SK-N-SH treated with all-trans-retinoic acid at 6 μM for 48 hours (cell line): Measurements from ENCODE around the gene LIN28B.

Experiments used
- ATAC-seq: fragments of 200-7000 bp; cut with Tn5 transposase; 3 replicates; pipeline ENCODE4 v1.9.1; 2020; ENCODE audit warnings: mild to moderate bottlenecking, moderate library complexity
- ARNTL ChIP-seq: fragments of 450-650 bp; formaldehyde crosslinking; IDR thresholded peaks from 2 replicates; pipeline ENCODE4 v1.5.0; 2020; ENCODE audit warnings: low read depth, mild to moderate bottlenecking, moderate library complexity, borderline replicate concordance
- CSDC2 ChIP-seq: fragments of 250-450 bp; sonication (Bioruptor Pico); IDR thresholded peaks from 2 replicates; pipeline ENCODE4 v1.5.0; 2020; ENCODE audit warnings: mild to moderate bottlenecking, moderate library complexity
- ESRRG ChIP-seq: fragments of 250-450 bp; sonication (Bioruptor Pico); IDR thresholded peaks from 2 replicates; pipeline ENCODE4 v1.6.1; 2021; ENCODE audit warnings: mild to moderate bottlenecking
- GLIS3 ChIP-seq: fragments of 250-450 bp; sonication (Bioruptor Pico); IDR thresholded peaks from 2 replicates; pipeline ENCODE4 v1.5.0; 2020; ENCODE audit warnings: mild to moderate bottlenecking, moderate library complexity
- OSR1 ChIP-seq: fragments of 250-450 bp; sonication (Bioruptor Pico); IDR thresholded peaks from 2 replicates; pipeline ENCODE4 v1.8.0; 2022; ENCODE audit warnings: moderate library complexity, mild to moderate bottlenecking, inconsistent platforms
- PPARA ChIP-seq: fragments of 250-450 bp; sonication (Bioruptor Pico); IDR thresholded peaks from 2 replicates; pipeline ENCODE4 v1.5.0; 2020; ENCODE audit warnings: mild to moderate bottlenecking, borderline replicate concordance
- RARB ChIP-seq: fragments of 250-450 bp; sonication (Bioruptor Pico); IDR thresholded peaks from 2 replicates; pipeline ENCODE4 v1.8.0; 2021; ENCODE audit warnings: mild to moderate bottlenecking, moderate library complexity
- SNAI2 ChIP-seq: fragments of 250-450 bp; sonication (Bioruptor Pico); IDR thresholded peaks from 2 replicates; pipeline ENCODE4 v1.5.0; 2020; ENCODE audit warnings: mild to moderate bottlenecking, moderate library complexity
- TCF4 ChIP-seq: fragments of 250-450 bp; sonication (Bioruptor Pico); IDR thresholded peaks from 2 replicates; pipeline ENCODE4 v1.8.0; 2021; ENCODE audit warnings: mild to moderate bottlenecking, moderate library complexity, borderline replicate concordance
- TOX ChIP-seq: fragments of 250-450 bp; sonication (Bioruptor Pico); IDR thresholded peaks from 2 replicates; pipeline ENCODE4 v1.8.0; 2021; ENCODE audit warnings: mild to moderate bottlenecking, moderate library complexity, borderline replicate concordance
- ZC3H10 ChIP-seq: fragments of 250-450 bp; sonication (Bioruptor Pico); IDR thresholded peaks from 2 replicates; pipeline ENCODE4 v1.5.1; 2021; ENCODE audit warnings: mild to moderate bottlenecking, moderate library complexity
- ZFP3 ChIP-seq: fragments of 250-450 bp; sonication (Bioruptor Pico); IDR thresholded peaks from 2 replicates; pipeline ENCODE4 v1.5.0; 2020; ENCODE audit warnings: mild to moderate bottlenecking, moderate library complexity
- ZFP30 ChIP-seq: fragments of 450-650 bp; formaldehyde crosslinking; IDR thresholded peaks from 2 replicates; pipeline ENCODE4 v1.5.0; 2022; ENCODE audit warnings: mild to moderate bottlenecking, moderate library complexity
- ZNF565 ChIP-seq: fragments of 450-650 bp; formaldehyde crosslinking; conservative IDR thresholded peaks from 2 replicates; pipeline ENCODE4 v1.5.0; 2020; ENCODE audit warnings: low read depth, mild to moderate bottlenecking, moderate library complexity
- ZNF70 ChIP-seq: fragments of 450-650 bp; formaldehyde crosslinking; IDR thresholded peaks from 2 replicates; pipeline ENCODE4 v1.5.0; 2020; ENCODE audit warnings: mild to moderate bottlenecking, moderate library complexity
- ZNF8 ChIP-seq: fragments of 450-650 bp; formaldehyde crosslinking; IDR thresholded peaks from 2 replicates; pipeline ENCODE4 v1.5.0; 2020; ENCODE audit warnings: mild to moderate bottlenecking, moderate library complexity
- TF ChIP-seq, protein P1 (sequence below): fragments of 250-450 bp; sonication (Bioruptor Pico); IDR thresholded peaks from 2 replicates; pipeline ENCODE4 v1.5.0; 2020; ENCODE audit warnings: mild to moderate bottlenecking, moderate library complexity
- TF ChIP-seq, protein P2 (sequence below): fragments of 250-450 bp; sonication (Bioruptor Pico); IDR thresholded peaks from 2 replicates; pipeline ENCODE4 v1.5.1; 2021; ENCODE audit warnings: mild to moderate bottlenecking, moderate library complexity
- TF ChIP-seq, protein P3 (sequence below): fragments of 250-450 bp; sonication (Bioruptor Pico); IDR thresholded peaks from 2 replicates; pipeline ENCODE4 v1.8.0; 2020; ENCODE audit warnings: mild to moderate bottlenecking, moderate library complexity, borderline replicate concordance
- TF ChIP-seq, protein P4 (sequence below): fragments of 250-450 bp; sonication (Bioruptor Pico); IDR thresholded peaks from 2 replicates; pipeline ENCODE4 v1.8.0; 2021; ENCODE audit warnings: low read depth, mild to moderate bottlenecking, moderate library complexity, borderline replicate concordance

The LIN28B gene

DNA sequence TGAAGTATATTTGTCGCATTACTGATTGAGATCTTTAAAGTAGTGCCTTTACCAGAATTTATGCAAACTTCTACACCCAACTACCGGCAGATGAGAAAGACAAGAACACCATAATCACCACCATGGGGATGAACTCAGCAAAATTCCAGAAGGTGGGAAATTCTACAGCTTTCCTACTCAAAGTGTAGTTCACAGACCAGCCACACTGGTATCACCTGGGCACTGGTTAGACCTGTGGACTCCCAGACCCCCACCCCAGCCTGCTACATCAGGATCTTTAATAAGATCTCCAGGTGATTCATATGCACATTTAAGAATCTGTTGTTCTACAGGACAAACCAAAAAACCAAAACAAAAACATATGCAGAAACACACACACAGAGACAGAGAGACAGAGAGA is 155.0 kb downstream of the LIN28B start (continued):
- TF ChIP-seq, protein P1, sequence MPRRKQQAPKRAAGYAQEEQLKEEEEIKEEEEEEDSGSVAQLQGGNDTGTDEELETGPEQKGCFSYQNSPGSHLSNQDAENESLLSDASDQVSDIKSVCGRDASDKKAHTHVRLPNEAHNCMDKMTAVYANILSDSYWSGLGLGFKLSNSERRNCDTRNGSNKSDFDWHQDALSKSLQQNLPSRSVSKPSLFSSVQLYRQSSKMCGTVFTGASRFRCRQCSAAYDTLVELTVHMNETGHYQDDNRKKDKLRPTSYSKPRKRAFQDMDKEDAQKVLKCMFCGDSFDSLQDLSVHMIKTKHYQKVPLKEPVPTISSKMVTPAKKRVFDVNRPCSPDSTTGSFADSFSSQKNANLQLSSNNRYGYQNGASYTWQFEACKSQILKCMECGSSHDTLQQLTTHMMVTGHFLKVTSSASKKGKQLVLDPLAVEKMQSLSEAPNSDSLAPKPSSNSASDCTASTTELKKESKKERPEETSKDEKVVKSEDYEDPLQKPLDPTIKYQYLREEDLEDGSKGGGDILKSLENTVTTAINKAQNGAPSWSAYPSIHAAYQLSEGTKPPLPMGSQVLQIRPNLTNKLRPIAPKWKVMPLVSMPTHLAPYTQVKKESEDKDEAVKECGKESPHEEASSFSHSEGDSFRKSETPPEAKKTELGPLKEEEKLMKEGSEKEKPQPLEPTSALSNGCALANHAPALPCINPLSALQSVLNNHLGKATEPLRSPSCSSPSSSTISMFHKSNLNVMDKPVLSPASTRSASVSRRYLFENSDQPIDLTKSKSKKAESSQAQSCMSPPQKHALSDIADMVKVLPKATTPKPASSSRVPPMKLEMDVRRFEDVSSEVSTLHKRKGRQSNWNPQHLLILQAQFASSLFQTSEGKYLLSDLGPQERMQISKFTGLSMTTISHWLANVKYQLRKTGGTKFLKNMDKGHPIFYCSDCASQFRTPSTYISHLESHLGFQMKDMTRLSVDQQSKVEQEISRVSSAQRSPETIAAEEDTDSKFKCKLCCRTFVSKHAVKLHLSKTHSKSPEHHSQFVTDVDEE (CRISPR knock-in tag), result no peak

GRCh38 chr6:105112577-105112976 is 155.7 kb downstream of the LIN28B start:
- no peak for ATAC-seq
- TF ChIP-seq ZFP3 (CRISPR knock-in tag), result no peak
- TF ChIP-seq ZNF70 (CRISPR knock-in tag), result no peak
- no peak for TF ChIP-seq RARB (CRISPR knock-in tag)
- TF ChIP-seq, protein P2, sequence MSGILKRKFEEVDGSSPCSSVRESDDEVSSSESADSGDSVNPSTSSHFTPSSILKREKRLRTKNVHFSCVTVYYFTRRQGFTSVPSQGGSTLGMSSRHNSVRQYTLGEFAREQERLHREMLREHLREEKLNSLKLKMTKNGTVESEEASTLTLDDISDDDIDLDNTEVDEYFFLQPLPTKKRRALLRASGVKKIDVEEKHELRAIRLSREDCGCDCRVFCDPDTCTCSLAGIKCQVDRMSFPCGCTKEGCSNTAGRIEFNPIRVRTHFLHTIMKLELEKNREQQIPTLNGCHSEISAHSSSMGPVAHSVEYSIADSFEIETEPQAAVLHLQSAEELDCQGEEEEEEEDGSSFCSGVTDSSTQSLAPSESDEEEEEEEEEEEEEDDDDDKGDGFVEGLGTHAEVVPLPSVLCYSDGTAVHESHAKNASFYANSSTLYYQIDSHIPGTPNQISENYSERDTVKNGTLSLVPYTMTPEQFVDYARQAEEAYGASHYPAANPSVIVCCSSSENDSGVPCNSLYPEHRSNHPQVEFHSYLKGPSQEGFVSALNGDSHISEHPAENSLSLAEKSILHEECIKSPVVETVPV (CRISPR knock-in tag), result no peak
- no peak for TF ChIP-seq ZNF565
- TF ChIP-seq OSR1 (CRISPR knock-in tag), result no peak
- TF ChIP-seq TOX (CRISPR knock-in tag), result no peak
- no peak for TF ChIP-seq CSDC2 (CRISPR knock-in tag)
- TF ChIP-seq GLIS3 (CRISPR knock-in tag), result no peak
- TF ChIP-seq ARNTL (CRISPR knock-in tag), result no peak
- TF ChIP-seq, protein P1 (CRISPR knock-in tag), result no peak
- TF ChIP-seq PPARA (CRISPR knock-in tag), result no peak

DNA sequence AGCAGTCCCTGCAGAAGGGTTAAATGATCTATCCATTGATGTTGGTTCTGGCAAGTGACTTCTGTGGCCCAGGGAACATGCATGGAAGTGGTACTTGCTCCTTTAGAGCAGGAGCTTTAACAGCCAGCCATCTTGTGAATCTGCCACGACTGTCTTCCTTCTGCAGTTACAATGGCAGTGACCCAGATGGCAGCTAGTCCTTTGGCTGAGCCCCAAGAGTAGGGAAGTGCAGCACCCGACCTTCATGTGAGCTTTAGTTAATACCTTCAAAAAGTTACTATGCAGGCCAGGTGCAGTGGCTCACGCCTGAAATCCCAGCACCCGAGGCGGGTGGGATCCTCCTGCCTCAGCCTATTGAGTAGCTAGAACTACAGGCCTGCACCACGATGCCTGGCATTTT is 156.5 kb downstream of the LIN28B start:
- no peak for TF ChIP-seq ZFP3 (CRISPR knock-in tag)

GRCh38 chr6:105116150-105116549 is 159.2 kb downstream of the LIN28B start:
- no peak for ATAC-seq
- no peak for TF ChIP-seq GLIS3 (CRISPR knock-in tag)
- TF ChIP-seq TCF4, result no peak
- TF ChIP-seq, protein P3, sequence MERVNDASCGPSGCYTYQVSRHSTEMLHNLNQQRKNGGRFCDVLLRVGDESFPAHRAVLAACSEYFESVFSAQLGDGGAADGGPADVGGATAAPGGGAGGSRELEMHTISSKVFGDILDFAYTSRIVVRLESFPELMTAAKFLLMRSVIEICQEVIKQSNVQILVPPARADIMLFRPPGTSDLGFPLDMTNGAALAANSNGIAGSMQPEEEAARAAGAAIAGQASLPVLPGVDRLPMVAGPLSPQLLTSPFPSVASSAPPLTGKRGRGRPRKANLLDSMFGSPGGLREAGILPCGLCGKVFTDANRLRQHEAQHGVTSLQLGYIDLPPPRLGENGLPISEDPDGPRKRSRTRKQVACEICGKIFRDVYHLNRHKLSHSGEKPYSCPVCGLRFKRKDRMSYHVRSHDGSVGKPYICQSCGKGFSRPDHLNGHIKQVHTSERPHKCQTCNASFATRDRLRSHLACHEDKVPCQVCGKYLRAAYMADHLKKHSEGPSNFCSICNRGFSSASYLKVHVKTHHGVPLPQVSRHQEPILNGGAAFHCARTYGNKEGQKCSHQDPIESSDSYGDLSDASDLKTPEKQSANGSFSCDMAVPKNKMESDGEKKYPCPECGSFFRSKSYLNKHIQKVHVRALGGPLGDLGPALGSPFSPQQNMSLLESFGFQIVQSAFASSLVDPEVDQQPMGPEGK, result no peak
- no peak for TF ChIP-seq ZFP30 (CRISPR knock-in tag)
- TF ChIP-seq OSR1 (CRISPR knock-in tag), result no peak

More for the DNA sequence above, 156.5 kb downstream of the LIN28B start:
- ATAC-seq, result no peak

DNA sequence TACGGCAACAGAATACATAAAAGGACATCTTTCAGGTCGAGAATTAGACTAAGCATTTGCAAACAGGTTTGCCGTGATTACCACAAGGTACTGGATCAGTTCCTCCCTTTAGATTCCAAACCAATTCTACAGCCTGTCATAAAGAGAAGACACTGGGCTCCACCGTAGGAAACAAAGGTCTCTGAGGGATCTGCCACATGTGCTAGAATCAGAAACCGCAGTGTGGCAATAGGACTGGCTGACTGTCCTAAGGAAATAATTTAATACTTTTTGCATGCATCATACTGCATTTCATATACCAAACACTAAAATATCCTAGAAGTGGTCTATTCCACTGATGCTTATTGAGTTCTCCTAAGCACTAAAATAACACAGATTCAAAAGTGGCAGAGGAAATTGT is 163.7 kb downstream of the LIN28B start:
- ATAC-seq, result no peak
- TF ChIP-seq PPARA (CRISPR knock-in tag), result no peak
- TF ChIP-seq, protein P3, result no peak
- TF ChIP-seq OSR1 (CRISPR knock-in tag), result no peak
- TF ChIP-seq, protein P4, sequence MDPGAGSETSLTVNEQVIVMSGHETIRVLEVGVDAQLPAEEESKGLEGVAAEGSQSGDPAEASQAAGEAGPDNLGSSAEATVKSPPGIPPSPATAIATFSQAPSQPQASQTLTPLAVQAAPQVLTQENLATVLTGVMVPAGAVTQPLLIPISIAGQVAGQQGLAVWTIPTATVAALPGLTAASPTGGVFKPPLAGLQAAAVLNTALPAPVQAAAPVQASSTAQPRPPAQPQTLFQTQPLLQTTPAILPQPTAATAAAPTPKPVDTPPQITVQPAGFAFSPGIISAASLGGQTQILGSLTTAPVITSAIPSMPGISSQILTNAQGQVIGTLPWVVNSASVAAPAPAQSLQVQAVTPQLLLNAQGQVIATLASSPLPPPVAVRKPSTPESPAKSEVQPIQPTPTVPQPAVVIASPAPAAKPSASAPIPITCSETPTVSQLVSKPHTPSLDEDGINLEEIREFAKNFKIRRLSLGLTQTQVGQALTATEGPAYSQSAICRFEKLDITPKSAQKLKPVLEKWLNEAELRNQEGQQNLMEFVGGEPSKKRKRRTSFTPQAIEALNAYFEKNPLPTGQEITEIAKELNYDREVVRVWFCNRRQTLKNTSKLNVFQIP (CRISPR knock-in tag), result no peak
- TF ChIP-seq ZFP30 (CRISPR knock-in tag), result no peak
- no peak for TF ChIP-seq ZNF8
- TF ChIP-seq, protein P2 (CRISPR knock-in tag), result no peak
- no peak for TF ChIP-seq SNAI2 (CRISPR knock-in tag)
- no peak for TF ChIP-seq ARNTL (CRISPR knock-in tag)
- TF ChIP-seq ZC3H10 (CRISPR knock-in tag), result no peak
- TF ChIP-seq ZFP3 (CRISPR knock-in tag), result no peak
- no peak for TF ChIP-seq ESRRG (CRISPR knock-in tag)
- no peak for TF ChIP-seq TOX (CRISPR knock-in tag)
